ENCODE data around the gene FOXN4. TPM values are rescaled to one million over a fixed set of nuclear protein-coding genes. Genes with fewer than 3 reads are reported as not detected.
A peak's percentile ranks its signal among the peaks of the same experiment; 100 is the strongest.

The FOXN4 gene
- total and polyA plus RNA-seq, 9 of the 15 experiments (the other 6 are each of a cell fraction or from before 2014, with no cell fraction given), result not detected

DNA sequence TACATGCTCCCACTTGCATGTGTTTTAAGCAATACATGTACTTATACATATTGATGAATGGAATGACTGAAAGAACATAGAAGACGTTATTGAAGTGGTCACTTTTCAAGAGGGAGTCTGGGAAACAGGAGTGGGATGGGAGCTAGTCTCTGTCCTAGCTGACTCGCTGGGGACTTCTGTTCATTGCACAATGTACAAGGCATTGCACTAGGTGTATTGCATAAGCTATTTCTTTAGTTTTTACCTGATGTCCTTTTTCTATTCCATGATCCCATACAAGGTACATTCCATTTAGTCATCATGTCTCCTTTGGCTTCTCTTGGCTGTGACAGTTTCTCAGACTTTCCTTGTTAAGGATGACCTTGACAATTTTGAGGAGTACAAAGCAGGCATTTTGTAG lies 34.6 kb upstream of the FOXN4 start:
- no TSS peak for BruUV-seq (replicated peaks)

DNA sequence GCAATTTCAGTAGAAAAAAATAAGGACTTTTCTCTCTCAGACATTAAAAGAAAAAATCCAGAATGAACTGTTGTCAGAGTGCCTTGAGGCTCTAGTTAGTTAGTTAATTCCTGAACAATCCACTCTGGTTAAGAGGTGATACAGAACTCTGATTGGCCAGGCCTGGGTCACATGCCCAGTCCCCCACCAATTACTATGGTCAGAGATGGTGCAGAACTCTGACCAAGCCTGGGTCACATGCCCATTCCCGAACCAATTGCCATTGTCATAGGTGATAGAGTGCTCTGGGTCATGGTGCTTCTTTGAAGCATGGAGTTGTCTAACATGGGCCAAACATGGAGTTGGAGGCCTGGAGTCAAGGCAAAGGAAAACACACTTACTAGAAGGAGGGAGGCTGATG lies 27.5 kb upstream of the FOXN4 start:
- FAIRE-seq (no peak), DNase-seq (ENCODE audit: extremely low read depth in 1 of 4, low spot score in 3 of 4) (no peak), ATAC-seq (no peak)
- in situ Hi-C loops (cut with MboI), result no loop called here
- no peaks in the 10 kb centered on the region for H4K20me1 ChIP-seq (replicated peaks; ENCODE audit: control insufficient read depth, insufficient read depth, low read length)
- H3K9me1 ChIP-seq (ENCODE audit: control insufficient read depth, insufficient read depth, low read length), result no peaks in the 10 kb centered on the region
- ChIA-PET POLR2A (interaction anchor here (0.8 kb wide), 1 partner anchor 131 kb away, joined by 3 read pairs; no protein-coding TSS in a partner anchor), CTCF (ENCODE audit: low intra/inter-chr PET ratio) (no interaction called here)
- no peaks in the 10 kb centered on the region for H3K36me3 ChIP-seq (ENCODE audit: control insufficient read depth, insufficient read depth, low read length)
- H2AFZ ChIP-seq (ENCODE audit: low read depth, low read length), result no peak overlapping the region
- no peak overlapping the region for H3K4me3 ChIP-seq
- H3K9me3 ChIP-seq (replicated peaks; ENCODE audit: control insufficient read depth, insufficient read depth, low read depth, low read length), result no peaks in the 10 kb centered on the region
- WGBS (ENCODE audit: insufficient coverage, low coverage, missing lambda C conversion rate), result 0% methylated on average over 1 of the region's 1 CpG
- H3K4me1 ChIP-seq (replicated peaks in 1 of 2; ENCODE audit: control insufficient read depth in 2 of 2, insufficient read depth in 2 of 2, low read length in 2 of 2), result no peaks in the 10 kb centered on the region
- H3K9ac ChIP-seq (ENCODE audit: insufficient read depth in 1 of 2, low read depth in 2 of 2, low read length in 2 of 2), result no peak overlapping the region
- H3K27ac ChIP-seq (ENCODE audit: extremely low read depth, low read depth, low read length), result no peak overlapping the region
- H3K4me2 ChIP-seq (ENCODE audit: insufficient read depth, low read length), result no peak overlapping the region
- intact Hi-C loops (cut with micrococcal nuclease), result no loop called here
- BruUV-seq (replicated peaks), result no TSS peak
- TF ChIP-seq PCBP1 (IDR thresholded peaks at IDR 0.05; ENCODE audit: low read depth, low read length, poor library complexity, severe bottlenecking) (no peak), USF2 (CRISPR knock-in tag; IDR thresholded peaks at IDR 0.05) (peak; percentile 46; the same call in 1 of the 2 replicates), MYC (IDR thresholded peaks at IDR 0.05; ENCODE audit: low read depth, low read length) (no peak), MYC (CRISPR knock-in tag; IDR thresholded peaks at IDR 0.05; ENCODE audit: borderline replicate concordance, low read depth) (no peak), BRF1 (IDR thresholded peaks at IDR 0.05; ENCODE audit: borderline replicate concordance, extremely low read depth, insufficient read length) (no peak), USF1 (CRISPR knock-in tag; IDR thresholded peaks at IDR 0.05) (peak; percentile 56), ZFP30 (CRISPR knock-in tag; IDR thresholded peaks at IDR 0.05; ENCODE audit: borderline replicate concordance) (no peak)
- TF ChIP-seq, protein P1, sequence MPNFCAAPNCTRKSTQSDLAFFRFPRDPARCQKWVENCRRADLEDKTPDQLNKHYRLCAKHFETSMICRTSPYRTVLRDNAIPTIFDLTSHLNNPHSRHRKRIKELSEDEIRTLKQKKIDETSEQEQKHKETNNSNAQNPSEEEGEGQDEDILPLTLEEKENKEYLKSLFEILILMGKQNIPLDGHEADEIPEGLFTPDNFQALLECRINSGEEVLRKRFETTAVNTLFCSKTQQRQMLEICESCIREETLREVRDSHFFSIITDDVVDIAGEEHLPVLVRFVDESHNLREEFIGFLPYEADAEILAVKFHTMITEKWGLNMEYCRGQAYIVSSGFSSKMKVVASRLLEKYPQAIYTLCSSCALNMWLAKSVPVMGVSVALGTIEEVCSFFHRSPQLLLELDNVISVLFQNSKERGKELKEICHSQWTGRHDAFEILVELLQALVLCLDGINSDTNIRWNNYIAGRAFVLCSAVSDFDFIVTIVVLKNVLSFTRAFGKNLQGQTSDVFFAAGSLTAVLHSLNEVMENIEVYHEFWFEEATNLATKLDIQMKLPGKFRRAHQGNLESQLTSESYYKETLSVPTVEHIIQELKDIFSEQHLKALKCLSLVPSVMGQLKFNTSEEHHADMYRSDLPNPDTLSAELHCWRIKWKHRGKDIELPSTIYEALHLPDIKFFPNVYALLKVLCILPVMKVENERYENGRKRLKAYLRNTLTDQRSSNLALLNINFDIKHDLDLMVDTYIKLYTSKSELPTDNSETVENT (CRISPR knock-in tag; IDR thresholded peaks at IDR 0.05), result no peak
- H3K27me3 ChIP-seq (ENCODE audit: control insufficient read depth in 2 of 2, insufficient read depth in 2 of 2, low read length in 2 of 2), result peaks cover 7% of the 10 kb centered on the region in 2 experiments; a peak in 4 of 5 replicates
- H3K79me2 ChIP-seq (ENCODE audit: control insufficient read depth, insufficient read depth, low read length), result no peaks in the 10 kb centered on the region

More for the DNA sequence above, 34.6 kb upstream of the FOXN4 start:
- Histone ChIP-seq H2AFZ (ENCODE audit: low read depth, low read length) (no peak overlapping the region), H3K9me1 (ENCODE audit: control insufficient read depth, insufficient read depth, low read length) (no peaks in the 10 kb centered on the region), H3K9ac (ENCODE audit: insufficient read depth in 1 of 2, low read depth in 2 of 2, low read length in 2 of 2) (no peak overlapping the region), H3K36me3 (ENCODE audit: control insufficient read depth, insufficient read depth, low read length) (no peaks in the 10 kb centered on the region), H3K27ac (ENCODE audit: extremely low read depth, low read depth, low read length) (no peak overlapping the region), H3K4me1 (replicated peaks in 1 of 2; ENCODE audit: control insufficient read depth in 2 of 2, insufficient read depth in 2 of 2, low read length in 2 of 2) (peaks cover 0 to 2% of the 10 kb centered on the region in 2 experiments; a peak in 1 of 5 replicates), H3K4me3 (no peak overlapping the region), H3K9me3 (replicated peaks; ENCODE audit: control insufficient read depth, insufficient read depth, low read depth, low read length) (peaks cover 2% of the 10 kb centered on the region; the same call in 1 of the 2 replicates), H3K4me2 (ENCODE audit: insufficient read depth, low read length) (no peak overlapping the region), H4K20me1 (replicated peaks; ENCODE audit: control insufficient read depth, insufficient read depth, low read length) (no peaks in the 10 kb centered on the region), H3K79me2 (ENCODE audit: control insufficient read depth, insufficient read depth, low read length) (no peaks in the 10 kb centered on the region), H3K27me3 (ENCODE audit: control insufficient read depth in 2 of 2, insufficient read depth in 2 of 2, low read length in 2 of 2) (no peaks in the 10 kb centered on the region)
- TF ChIP-seq TAF1 (IDR thresholded peaks at IDR 0.05; ENCODE audit: control insufficient read depth, extremely low read depth, insufficient read depth, low read length, severe bottlenecking) (no peak), CEBPB (tag; IDR thresholded peaks at IDR 0.05) (peak; percentile 31; the same call in 1 of the 2 replicates)
- ATAC-seq (no peak), FAIRE-seq (no peak), DNase-seq (ENCODE audit: extremely low read depth in 1 of 4, low spot score in 3 of 4) (no peak)
- intact Hi-C loops (cut with micrococcal nuclease) (no loop called here), in situ Hi-C loops (cut with MboI) (no loop called here)
- ChIA-PET POLR2A (no interaction called here), CTCF (ENCODE audit: low intra/inter-chr PET ratio) (no interaction called here)
- WGBS (ENCODE audit: insufficient coverage, low coverage, missing lambda C conversion rate), result 0% methylated on average over 2 of the region's 2 CpGs
